Neural crest cell (in vitro differentiated cells): ENCODE measurements around the gene YAF2. TPM values are rescaled to one million over a fixed set of nuclear protein-coding genes. Genes with fewer than 3 reads are reported as not detected.

ENCODE experiments used
- DNase-seq: peaks from one replicate; pipeline ENCODE4 v3.0.0; 2021; ENCODE audit warnings: low read depth, mixed read lengths, low spot score
- H3K27ac Mint-ChIP-seq: one replicate; pipeline ENCODE4 v1.8.0; 2021; ENCODE audit warnings: mild to moderate bottlenecking, mixed read lengths; ENCODE audit not compliant: unreplicated experiment
- H3K27me3 Mint-ChIP-seq: 2 replicates; pipeline ENCODE4 v1.8.0; 2021; ENCODE audit warnings: low read depth, mild to moderate bottlenecking, mixed read lengths
- H3K36me3 Mint-ChIP-seq: 2 replicates; pipeline ENCODE4 v1.8.0; 2021; ENCODE audit warnings: low read depth, mild to moderate bottlenecking, mixed read lengths
- H3K4me1 Mint-ChIP-seq: 2 replicates; pipeline ENCODE4 v1.8.0; 2021; ENCODE audit warnings: mixed read lengths
- H3K4me3 Mint-ChIP-seq: one replicate; pipeline ENCODE4 v1.8.0; 2021; ENCODE audit warnings: mild to moderate bottlenecking, mixed read lengths
- H3K9me3 Mint-ChIP-seq: 2 replicates; pipeline ENCODE4 v1.8.0; 2021; ENCODE audit warnings: mixed read lengths
- total RNA-seq: library from RNA; stranded (reverse); gene quantifications from 2 replicates; pipeline ENCODE4 v1.2.1, GENCODE V29; 2021
- TF ChIP-seq, protein P1 (sequence below): fragments of 200-600 bp; sonication (generic); conservative IDR thresholded peaks from 2 replicates; pipeline ENCODE4 v1.5.0; 2021; ENCODE audit warnings: antibody characterized with exemption, mild to moderate bottlenecking

The YAF2 gene
- total RNA-seq, 1 donor from 2014 or later = 33.6 TPM

DNA sequence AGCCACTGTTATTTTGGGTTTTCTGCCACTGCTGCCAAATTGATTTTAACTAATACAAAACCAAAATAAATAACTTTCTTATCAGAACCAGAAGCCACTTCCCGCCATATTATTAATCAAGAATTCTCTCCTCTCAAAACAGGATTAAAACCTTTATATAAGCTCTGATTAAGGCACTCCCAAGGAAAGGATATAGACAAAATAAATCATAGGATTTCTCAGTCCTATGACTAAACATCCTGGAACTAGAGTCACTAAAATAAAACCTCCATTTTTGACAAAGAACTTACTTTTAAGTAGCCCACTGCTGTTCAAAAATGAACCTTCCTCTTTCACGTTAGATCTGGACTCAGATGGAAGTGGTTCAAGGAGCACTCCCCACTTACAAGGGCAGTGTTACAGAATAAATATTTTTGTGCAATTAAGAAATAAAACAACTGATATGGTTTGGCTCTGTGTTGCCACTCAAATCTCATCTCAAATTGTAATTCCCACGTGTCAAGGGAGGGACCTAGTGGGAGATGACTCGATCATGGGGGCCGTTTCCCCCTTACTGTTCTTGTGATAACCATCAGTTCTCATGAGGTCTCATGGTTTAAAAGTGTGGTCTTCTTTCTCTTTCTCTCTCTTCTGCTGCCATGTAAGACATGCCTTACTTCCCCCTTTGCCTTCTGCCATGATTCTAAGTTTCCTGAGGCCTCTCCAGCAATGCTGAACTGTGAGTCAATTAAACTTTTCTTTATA lies 119.7 kb downstream of the YAF2 start:
- TF ChIP-seq, protein P1, sequence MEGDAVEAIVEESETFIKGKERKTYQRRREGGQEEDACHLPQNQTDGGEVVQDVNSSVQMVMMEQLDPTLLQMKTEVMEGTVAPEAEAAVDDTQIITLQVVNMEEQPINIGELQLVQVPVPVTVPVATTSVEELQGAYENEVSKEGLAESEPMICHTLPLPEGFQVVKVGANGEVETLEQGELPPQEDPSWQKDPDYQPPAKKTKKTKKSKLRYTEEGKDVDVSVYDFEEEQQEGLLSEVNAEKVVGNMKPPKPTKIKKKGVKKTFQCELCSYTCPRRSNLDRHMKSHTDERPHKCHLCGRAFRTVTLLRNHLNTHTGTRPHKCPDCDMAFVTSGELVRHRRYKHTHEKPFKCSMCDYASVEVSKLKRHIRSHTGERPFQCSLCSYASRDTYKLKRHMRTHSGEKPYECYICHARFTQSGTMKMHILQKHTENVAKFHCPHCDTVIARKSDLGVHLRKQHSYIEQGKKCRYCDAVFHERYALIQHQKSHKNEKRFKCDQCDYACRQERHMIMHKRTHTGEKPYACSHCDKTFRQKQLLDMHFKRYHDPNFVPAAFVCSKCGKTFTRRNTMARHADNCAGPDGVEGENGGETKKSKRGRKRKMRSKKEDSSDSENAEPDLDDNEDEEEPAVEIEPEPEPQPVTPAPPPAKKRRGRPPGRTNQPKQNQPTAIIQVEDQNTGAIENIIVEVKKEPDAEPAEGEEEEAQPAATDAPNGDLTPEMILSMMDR = no peak
- H3K9me3 Mint-ChIP-seq = peaks cover 6% of the 10 kb centered on the region
- H3K4me1 Mint-ChIP-seq = no peaks in the 10 kb centered on the region
- no peak overlapping the region for H3K4me3 Mint-ChIP-seq
- DNase-seq = no peak
- H3K27ac Mint-ChIP-seq = no peak overlapping the region
- no peaks in the 10 kb centered on the region for H3K27me3 Mint-ChIP-seq
- peaks cover 34% of the 10 kb centered on the region for H3K36me3 Mint-ChIP-seq

DNA sequence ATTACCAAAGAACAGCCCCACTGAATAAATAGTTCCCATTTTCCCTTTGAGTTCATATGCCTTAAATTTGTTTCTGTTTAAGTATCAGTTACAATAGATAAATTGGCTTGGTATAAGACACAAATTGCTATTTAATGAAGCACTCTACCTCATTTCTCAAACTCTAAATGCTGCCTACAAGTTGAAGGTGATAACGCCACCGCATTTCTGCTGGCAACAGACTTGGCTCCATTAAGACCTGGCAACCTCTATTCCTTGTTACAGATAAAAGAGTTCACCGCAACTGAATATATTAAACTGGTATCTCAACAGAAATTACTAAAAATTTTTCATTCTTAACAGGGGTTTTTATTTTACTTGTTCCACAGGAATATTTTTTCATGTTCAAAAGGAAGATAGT lies 129.0 kb downstream of the YAF2 start:
- peaks cover 11% of the 10 kb centered on the region for H3K9me3 Mint-ChIP-seq
- TF ChIP-seq, protein P1 = no peak
- H3K27ac Mint-ChIP-seq = no peak overlapping the region
- H3K27me3 Mint-ChIP-seq = no peaks in the 10 kb centered on the region
- H3K4me1 Mint-ChIP-seq = no peaks in the 10 kb centered on the region
- no peak for DNase-seq
- peaks cover 46% of the 10 kb centered on the region for H3K36me3 Mint-ChIP-seq
- no peak overlapping the region for H3K4me3 Mint-ChIP-seq

Other genes with a start within 250 kb of the YAF2 start
- 17.8 and 18.4 TPM in 2 replicates for gene GXYLT1, start 93.4 kb downstream of the YAF2 start, total RNA-seq
- 59.4 and 65.2 TPM in 2 replicates for gene ZCRB1, start 87.8 kb upstream of the YAF2 start, total RNA-seq
- gene PPHLN1, start 87.9 kb upstream of the YAF2 start, total RNA-seq = 57.9 and 66.0 TPM in 2 replicates